ENCODE data around the gene DMP1.

- TF ChIP-seq CTCF (conservative IDR thresholded peaks at IDR 0.05; ENCODE audit: low read length) (no peak), EZH2phosphoT487 (IDR thresholded peaks at IDR 0.05; ENCODE audit: borderline replicate concordance, low read depth, low read length) (no peak)
These were observed 47.9 kb downstream of the DMP1 start for GRCh38 chr4:87697945-87698344.
